ENCODE measurements around the gene IFT57. TPM values are rescaled to one million over a fixed set of nuclear protein-coding genes. Genes with fewer than 3 reads are reported as not detected.

IFT57 gene
- total RNA-seq, 1 donor from 2014 or later, result 58.4 TPM

DNA sequence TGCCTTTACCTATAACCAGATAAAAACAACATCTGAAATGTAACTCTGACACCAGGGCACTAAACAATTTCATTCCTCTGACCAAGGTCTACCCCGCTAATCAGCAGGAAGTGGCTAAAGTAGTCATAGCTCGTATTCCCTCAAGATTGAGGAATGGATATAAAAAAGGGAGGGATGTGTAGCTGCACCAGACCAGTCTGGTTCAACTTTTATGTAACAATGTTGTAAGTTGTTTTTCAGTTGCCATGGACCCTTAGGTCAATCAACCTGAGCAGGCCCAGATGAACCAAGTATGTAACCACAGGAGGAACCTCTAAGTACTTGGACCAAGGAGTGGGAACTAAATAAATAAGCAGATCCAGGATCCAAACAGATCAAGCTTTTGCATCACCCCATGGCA is 28.4 kb upstream of the IFT57 start:
- no peak overlapping the region for H3K4me3 ChIP-seq (ENCODE audit: low read depth, low read length)
- TF ChIP-seq, protein P1, sequence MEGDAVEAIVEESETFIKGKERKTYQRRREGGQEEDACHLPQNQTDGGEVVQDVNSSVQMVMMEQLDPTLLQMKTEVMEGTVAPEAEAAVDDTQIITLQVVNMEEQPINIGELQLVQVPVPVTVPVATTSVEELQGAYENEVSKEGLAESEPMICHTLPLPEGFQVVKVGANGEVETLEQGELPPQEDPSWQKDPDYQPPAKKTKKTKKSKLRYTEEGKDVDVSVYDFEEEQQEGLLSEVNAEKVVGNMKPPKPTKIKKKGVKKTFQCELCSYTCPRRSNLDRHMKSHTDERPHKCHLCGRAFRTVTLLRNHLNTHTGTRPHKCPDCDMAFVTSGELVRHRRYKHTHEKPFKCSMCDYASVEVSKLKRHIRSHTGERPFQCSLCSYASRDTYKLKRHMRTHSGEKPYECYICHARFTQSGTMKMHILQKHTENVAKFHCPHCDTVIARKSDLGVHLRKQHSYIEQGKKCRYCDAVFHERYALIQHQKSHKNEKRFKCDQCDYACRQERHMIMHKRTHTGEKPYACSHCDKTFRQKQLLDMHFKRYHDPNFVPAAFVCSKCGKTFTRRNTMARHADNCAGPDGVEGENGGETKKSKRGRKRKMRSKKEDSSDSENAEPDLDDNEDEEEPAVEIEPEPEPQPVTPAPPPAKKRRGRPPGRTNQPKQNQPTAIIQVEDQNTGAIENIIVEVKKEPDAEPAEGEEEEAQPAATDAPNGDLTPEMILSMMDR (conservative IDR thresholded peaks at IDR 0.05; ENCODE audit: low read depth, low read length), result no peak
- peak; percentile 25 for DNase-seq (ENCODE audit: low read depth)

DNA sequence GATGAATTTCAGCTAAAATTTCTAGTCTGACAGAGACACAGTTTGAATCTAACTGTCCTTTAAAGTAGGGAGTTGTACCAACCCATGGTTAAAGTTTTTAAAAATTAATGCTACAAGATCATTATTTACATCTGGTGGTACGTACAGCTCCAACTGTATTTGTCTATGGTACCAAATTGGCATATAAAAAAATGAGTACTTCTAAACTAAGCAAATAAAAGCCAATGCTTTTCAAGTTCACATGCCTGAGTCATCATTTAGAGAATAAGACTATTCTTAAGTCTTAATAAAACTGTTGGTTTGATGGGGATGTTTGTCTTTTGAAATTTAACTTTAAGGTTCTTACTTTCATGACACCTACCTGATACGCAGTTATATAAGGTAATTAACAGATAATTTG is 21.0 kb upstream of the IFT57 start:
- no peak for DNase-seq (ENCODE audit: low read depth)
- H3K4me3 ChIP-seq (ENCODE audit: low read depth, low read length), result no peak overlapping the region
- TF ChIP-seq, protein P1 (conservative IDR thresholded peaks at IDR 0.05; ENCODE audit: low read depth, low read length), result no peak

DNA sequence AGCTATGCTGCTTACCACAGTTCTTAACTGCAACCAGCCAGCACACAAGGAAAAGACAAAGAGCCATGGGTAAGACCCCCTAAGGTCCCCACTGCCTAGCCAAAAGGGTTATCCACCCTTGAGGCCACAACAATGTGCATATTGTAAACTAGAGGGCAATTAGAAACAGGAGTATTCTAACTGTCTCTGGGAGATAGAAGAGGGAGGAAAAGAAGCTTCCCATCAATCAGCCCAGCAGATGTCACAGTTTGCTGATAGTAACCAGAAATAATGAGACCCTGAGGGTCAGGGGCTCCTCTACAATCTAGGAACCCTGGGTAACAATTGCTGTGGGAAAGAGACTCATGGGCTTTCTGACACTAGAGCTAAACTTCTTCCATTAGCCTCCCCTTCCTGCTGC is 20.6 kb upstream of the IFT57 start:
- H3K4me3 ChIP-seq (ENCODE audit: low read depth, low read length), result no peak overlapping the region
- TF ChIP-seq, protein P1 (conservative IDR thresholded peaks at IDR 0.05; ENCODE audit: low read depth, low read length), result no peak
- no peak for DNase-seq (ENCODE audit: low read depth)

DNA sequence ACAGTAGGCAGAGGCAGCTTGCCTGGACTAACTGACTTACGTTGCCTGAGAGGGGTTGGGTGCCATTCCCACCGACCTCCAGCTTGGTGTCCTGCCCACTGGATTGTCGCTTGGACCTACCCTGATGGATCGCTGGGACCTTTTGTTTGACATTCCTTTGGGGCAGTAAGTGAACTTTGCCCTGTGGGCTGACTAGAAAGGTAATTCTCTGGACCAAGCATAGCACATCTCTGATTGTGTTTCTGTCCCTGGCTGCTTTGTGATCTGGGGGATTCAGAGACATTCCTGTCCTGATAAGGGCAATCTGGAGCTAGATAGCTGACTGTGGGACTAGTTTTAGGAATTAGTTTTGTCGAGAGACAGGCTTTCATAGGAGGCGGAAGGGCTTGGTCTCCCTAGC is 19.5 kb upstream of the IFT57 start:
- H3K4me3 ChIP-seq (ENCODE audit: low read depth, low read length), result no peak overlapping the region
- no peak for DNase-seq (ENCODE audit: low read depth)
- TF ChIP-seq, protein P1 (conservative IDR thresholded peaks at IDR 0.05; ENCODE audit: low read depth, low read length), result no peak

DNA sequence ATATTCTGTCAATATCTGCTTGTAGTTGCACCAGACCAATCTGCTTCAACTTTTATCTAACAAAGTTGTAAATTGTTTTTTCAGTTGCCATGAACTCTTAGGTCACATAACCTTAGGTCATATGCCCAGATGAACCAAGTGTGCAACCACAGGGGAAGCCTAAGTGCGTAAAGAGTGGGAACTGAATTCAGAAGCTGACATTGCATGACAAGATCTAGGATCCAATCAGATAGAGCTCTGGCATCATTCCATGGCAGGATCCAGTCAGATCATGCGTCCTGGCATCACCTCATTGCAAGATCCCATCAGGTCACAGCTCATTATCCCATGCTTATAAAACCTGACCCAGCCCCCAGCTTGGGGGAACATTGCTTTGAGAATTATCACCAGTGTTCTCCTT is 18.9 kb upstream of the IFT57 start:
- no peak for DNase-seq (ENCODE audit: low read depth)
- no peak overlapping the region for H3K4me3 ChIP-seq (ENCODE audit: low read depth, low read length)
- TF ChIP-seq, protein P1 (conservative IDR thresholded peaks at IDR 0.05; ENCODE audit: low read depth, low read length), result no peak

DNA sequence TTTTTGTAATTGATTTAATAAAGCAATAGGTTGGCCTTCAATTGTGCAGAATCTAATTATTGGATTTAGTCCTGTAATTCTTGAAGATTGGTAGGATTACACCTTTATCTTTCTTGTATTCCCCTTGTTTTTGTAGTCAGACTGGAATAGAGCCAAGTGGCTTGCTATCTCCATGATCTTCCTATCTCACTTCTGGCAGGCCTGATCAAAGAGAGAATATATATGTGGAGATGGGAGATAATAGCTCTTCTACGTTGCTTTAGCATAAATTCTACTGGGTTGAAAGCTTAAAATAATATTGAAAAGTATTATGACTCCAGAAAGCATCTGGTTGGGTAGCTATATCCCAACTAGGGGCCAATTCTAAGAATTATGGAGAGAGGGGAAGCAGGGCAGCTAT is 16.9 kb upstream of the IFT57 start:
- DNase-seq (ENCODE audit: low read depth), result no peak
- H3K4me3 ChIP-seq (ENCODE audit: low read depth, low read length), result no peak overlapping the region
- TF ChIP-seq, protein P1 (conservative IDR thresholded peaks at IDR 0.05; ENCODE audit: low read depth, low read length), result no peak

DNA sequence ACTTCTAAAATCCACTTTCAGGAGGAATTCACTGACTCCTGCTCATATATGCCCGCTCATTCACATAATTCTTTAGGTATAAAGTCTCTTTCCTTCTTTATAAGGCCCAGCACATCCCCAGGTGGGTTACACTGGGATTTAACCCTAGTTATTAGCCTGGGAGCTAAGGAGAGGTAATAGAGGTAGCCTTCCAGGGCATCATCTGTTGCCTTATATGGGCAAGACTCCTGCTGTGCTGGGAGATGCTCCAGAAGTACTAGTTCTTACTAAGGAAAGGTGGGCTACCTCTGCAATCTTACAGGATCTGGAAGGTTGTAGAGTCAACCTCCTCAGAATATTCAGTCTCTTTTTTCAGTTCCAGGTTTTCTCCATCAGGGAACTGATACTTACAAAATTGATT is 13.1 kb upstream of the IFT57 start:
- H3K4me3 ChIP-seq (ENCODE audit: low read depth, low read length), result no peak overlapping the region
- TF ChIP-seq, protein P1 (conservative IDR thresholded peaks at IDR 0.05; ENCODE audit: low read depth, low read length), result no peak
- DNase-seq (ENCODE audit: low read depth), result no peak
